NCI-H1048 (cell line): Measurements from ENCODE around the gene EIF4A2.
"Not testable (repeated sequence)": the region's sequence is repeated elsewhere in the genome, so short reads cannot be mapped to it uniquely, and the experiment has no call there.

Source experiments
- DNase-seq: peaks from one replicate; lab custom pipeline; 2025; lab: John Stamatoyannopoulos, UW

Gene EIF4A2

GRCh38 chr3:186821429-186822387, 38.3 kb downstream of the EIF4A2 start:
- peak; percentile 61 for DNase-seq

- DNase-seq = not testable (repeated sequence)
These were observed 39.0 kb downstream of the EIF4A2 start for GRCh38 chr3:186822388-186822759.

- no peak for DNase-seq
These were observed 40.0 kb downstream of the EIF4A2 start for GRCh38 chr3:186823386-186823785.

GRCh38 chr3:186824430-186825139, 41.2 kb downstream of the EIF4A2 start:
- no peak for DNase-seq

DNA sequence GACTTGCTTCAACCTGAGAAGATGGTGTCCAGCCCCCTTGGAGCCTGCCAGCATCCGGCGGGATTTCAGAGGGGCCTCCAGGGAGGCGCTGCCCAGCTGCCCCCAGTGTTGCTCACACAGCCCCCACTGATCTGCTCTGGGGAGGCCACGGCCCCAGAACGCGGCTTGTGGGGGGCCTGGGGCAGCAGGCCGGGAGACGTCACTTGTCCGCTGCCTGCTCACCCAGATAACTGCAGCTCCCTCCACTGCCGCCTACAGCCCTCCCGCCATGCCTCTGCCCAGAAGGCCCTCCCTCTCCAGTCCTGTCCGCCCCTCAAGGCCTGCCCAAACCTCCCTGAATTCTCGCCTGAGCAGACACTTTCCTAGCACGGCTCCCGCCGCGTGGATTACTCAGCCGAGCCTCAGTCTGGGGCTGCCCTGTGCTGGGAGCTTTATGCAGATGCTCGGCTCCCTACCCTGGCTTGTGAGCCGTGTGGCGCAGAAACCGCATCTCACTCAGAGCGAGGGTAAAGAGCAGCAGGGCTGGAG, 42.0 kb downstream of the EIF4A2 start:
- no peak for DNase-seq

DNA sequence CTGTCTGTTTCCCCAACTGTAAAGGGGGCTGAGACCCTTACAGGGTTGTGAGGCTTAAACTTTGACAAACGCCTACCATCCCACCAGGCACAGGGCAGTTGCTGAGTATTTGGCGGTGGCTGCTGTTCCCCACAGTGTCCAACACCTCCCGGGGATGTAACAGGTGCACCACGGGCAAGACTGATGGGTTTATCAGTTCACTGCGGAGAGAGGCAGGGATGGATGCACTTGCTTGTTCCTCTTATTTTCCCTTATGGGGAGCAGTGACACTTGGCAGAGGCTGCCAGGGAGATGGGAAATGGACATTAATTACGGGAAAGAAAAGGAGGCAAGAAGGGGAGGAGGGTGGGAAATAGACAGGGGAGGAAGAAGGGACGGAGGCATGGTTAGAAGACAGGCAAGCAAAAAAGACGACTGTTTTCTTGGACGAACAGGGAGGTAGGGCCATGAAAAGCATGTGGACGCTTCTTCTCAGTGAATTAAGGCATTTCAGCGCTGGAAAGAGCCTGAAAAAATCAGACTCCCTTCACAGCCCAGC, 42.6 kb downstream of the EIF4A2 start:
- no peak for DNase-seq

DNA sequence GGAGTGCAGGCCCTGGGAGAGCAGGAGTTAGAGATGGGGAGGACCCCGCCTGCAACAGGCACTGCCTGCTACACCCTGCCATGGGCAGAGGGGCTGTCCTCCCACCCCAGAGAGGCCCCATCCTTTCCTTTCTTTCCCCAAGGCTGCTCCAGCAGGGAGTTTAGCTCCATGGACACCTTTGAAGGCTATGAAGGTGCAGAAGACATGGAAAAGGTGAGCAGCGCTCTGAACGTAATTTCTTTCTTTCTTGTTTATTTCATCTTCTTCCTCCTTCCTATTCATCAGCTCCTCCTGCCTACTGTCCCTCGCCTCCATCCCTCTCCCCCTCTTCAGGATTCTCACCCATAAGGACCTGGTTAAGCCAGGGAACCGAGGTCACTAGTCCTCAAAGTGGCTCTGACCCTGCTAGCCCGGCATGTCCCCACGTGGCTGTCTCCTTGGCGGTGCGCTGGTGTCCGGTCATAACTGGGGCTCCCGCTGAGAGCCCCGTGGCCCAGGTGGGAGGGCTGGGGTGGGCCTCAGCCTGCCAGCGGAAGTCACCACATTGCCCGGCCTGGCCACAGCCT, 43.1 kb downstream of the EIF4A2 start:
- no peak for DNase-seq

DNA sequence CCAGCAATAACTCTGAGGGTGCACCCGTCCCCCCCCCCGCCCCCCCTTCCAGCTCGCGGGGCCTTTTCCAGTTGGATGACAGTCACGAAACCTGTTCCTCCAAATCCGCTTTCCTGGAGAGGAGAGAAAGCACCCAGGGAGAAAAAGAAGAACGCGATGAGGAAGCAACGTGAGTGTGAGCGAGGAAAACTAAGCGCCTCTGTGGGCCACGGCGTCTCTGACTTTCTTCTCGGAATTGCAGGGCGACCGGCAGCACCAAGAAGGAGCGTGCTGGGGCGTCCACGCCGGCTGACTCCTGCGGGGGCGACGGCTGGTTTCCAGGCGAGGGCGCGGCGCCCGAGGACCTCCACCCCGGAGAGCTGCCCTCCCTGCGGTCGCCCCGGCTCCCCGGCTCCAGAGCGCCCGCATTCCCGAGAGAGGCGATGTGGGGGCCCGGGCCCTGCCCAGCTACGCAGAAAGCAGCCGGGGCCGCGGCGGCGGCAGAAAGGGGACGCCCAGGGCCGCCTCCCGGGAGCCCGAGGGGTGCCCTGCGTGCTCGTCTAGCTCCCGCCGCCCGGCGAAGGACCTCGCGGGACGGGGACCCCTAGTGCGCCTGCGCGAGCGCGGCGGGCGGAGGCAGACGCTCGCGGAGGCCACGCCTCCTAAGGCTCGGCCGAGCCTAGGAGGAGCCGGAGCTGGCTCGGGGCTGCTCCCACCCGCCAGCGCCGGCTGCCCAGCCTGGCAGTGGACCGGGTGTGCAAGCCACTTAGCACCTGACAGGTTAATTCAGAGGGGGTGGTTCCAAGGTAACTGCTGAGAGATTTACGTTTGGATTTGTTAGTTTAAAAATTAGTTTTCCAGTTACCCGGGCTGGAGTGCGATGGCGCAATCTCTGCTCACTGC, 43.8 kb downstream of the EIF4A2 start:
- peak; percentile 72 for DNase-seq

- DNase-seq = no peak
These were observed 45.0 kb downstream of the EIF4A2 start for GRCh38 chr3:186828340-186828739.

DNA sequence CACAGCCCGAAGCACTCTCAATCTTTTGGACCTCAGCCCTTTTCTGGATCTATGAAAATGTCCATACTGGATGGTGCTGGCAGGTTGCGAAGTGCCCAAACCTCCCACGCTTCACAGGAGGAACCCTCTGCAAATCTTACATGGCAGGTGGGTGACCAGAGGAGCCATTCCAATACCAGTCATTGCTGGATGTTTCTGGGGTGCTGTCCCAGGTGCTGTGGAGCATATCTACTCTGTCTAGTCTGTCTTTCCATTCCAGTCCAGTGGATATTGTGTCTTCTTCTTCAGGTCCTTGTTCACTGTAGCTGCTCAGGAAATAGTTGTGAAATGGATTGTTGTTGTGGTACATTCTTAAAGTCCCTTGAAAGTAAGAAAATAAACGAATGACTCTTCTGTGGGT, 48.4 kb downstream of the EIF4A2 start:
- DNase-seq = no peak

DNA sequence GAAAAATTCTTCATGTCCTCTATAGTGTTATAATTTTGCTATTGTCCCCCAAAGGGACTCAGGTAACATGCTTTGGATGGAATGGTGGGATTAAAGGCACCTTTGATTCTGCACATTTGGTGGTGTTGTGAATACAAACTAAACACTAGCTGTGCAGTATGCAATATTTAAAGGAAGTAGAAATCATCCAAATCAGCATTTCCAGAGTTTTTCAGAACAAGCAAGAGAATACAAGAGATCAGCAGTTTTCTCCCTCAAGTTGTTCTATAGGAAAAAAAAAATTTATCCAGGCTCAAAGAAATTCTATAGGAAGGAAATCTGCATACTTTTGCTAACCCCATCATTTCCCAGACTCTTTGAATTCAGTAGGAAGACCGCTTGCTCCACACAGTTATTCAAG, 48.9 kb downstream of the EIF4A2 start:
- no peak for DNase-seq
